GM19239 (cell line): ENCODE measurements around the gene PHC1.
"Not testable (repeated sequence)": the region's sequence is repeated elsewhere in the genome, so short reads cannot be mapped to it uniquely, and the experiment has no call there.

Experiments used
- DNase-seq: peaks from one replicate; pipeline ENCODE4 v3.0.0; 2011; ENCODE audit warnings: low spot score; ENCODE audit not compliant: insufficient read length
- FAIRE-seq: peaks from 2 replicates; lab custom pipeline; 2011; peaks lifted over from hg19 to GRCh38; lab: Jason Lieb, UNC

Gene PHC1

DNA sequence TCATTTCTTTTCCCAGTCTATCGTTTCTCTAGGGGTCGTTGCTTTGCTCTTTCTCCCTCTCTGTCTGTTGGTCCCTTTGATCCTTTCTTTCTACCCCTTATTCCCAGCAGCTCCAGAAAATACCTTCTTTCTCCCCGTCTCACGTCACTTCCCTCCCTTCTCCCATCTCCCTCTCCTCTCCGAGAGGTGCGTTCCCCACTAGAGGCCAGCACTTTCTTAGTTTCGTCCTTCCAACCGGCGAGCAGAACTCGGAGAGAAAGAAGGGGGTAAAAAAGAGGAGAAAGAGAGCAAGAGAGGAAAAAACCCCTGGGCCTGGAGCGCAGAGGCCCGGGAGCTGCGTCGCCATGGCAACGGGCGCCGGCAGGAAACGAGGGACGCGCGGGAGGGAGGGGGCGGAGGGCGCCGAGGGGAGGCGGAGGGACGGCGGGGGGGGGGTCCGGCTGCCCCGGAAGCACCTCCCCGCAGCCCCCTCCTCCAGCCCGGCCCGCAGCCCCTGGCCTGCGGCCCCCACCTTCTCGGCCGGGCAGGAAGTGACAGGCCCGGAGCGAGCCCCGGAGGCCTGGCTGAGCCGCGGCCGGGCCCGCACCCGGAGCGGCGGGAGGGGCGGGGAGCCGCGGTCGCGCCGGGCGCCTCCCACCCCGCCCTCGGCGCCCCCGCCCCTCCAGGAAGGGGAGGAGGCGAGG, at the start of gene PHC1:
Gene PHC1 (plus strand): TSS at position 477 of the 683 bp plus-strand sequence. CDS start 3,169 bp downstream, outside the sequence.
- peak; percentile 86 for FAIRE-seq

DNA sequence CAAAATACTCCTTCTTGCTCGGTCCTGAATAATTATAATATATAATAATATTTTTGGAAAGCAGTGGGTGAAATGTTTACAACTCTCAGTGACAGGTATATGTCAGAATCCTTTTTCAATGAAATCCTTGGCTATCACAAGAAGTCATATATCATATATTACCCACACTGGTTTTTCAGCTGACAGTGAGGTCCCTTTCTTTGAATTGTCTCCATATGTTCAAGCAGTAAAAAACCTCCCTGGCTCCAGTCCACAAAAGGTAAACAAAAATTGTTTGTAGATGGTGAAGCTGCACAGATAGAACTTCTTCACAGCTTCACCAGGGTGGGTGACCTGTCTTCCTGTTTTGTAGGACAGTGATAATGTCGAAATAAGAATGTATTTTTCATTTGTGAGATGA, 47.9 kb upstream of the PHC1 start:
- no peak for DNase-seq
- FAIRE-seq = no peak

More for the DNA sequence above, at the start of gene PHC1:
- DNase-seq = peak; percentile 65

DNA sequence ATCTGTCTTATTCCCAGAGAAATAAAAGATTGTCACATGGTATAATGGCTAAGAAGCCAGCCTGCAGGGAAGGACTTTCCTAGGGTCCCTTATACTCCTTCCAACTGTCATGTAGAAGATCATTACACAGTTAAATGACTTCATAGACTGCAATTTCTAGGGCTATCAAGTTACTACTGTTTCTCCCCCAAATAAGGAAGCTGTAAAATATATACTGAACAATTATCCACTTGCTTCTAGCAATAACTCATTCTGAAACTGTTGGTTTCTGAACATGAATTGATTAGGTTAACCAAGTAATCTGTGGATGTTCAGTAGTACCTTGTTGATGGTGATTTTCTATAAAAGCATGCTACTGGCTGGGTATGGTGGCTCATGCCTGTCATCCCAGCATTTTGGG, 47.3 kb upstream of the PHC1 start:
- FAIRE-seq (no peak), DNase-seq (no peak)

DNA sequence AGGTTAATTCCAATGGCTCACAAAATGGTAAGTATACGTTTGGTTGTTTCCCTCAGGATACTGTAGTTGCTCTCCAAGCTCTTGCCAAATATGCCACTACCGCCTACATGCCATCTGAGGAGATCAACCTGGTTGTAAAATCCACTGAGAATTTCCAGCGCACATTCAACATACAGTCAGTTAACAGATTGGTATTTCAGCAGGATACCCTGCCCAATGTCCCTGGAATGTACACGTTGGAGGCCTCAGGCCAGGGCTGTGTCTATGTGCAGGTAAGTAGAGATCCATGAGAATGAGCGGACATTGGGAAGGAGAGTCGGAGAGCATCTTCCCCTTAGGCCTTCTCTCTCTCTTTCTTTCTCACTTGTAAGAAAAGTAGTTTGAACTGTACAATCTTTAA, 46.5 kb upstream of the PHC1 start:
- no peak for FAIRE-seq
- DNase-seq = no peak

DNA sequence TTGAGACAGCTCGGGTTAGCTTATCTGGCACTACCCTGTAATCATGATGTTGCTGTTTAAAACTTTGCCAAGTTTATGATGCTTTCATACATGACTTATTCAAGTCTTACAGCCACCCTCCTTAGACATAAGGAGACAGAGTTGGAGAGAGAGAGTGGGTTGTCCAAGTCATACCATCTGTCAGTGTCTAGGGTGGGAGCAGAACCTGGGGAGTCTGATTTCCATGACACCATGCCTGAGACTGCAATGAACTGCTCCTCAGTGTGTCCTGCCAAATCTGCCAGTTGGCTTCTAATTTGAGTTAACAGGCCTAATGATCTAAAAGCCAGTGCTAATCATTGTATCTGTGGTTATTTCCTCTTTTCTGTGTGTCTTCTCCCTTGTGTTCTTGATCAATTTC, 43.7 kb upstream of the PHC1 start:
- no peak for DNase-seq
- no peak for FAIRE-seq

DNA sequence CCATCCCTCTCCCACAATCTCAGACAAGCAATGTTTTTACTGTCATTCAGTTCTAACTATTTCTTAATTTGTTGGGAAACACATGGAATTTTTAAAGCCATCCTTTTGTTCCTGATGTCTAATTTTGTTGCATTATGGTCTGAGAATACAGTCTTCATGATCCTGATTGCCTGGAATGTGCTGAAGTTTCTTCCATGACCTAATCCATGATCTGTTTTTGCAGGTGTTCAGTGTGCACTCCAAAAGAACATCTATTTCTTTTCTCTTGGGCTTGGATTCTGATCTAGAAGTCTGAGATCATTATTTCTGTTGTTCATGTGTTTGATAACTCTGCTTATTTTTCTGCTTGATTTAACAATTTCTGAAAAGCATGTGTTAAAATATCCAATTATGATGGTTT, 43.2 kb upstream of the PHC1 start:
- no peak for FAIRE-seq
- no peak for DNase-seq

DNA sequence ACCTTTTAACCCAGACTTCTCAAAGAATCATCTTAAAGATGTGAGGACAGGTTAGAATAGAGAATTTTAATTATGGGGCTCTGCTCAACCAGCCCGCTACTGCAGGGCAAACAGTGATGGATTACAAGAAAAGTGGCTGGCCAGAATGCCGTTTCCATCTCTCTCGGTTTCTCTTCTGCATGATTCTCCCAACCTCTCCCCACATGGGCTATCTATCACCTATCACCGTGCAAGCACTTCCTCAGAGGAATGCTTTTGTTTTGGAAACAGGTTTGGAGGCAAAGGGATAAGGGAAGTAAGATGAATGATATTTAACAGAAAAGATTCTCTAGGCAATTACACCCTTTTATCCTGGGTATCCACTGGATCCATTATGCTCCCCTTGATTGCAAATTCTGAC, 37.4 kb upstream of the PHC1 start:
- FAIRE-seq = no peak
- DNase-seq = no peak

DNA sequence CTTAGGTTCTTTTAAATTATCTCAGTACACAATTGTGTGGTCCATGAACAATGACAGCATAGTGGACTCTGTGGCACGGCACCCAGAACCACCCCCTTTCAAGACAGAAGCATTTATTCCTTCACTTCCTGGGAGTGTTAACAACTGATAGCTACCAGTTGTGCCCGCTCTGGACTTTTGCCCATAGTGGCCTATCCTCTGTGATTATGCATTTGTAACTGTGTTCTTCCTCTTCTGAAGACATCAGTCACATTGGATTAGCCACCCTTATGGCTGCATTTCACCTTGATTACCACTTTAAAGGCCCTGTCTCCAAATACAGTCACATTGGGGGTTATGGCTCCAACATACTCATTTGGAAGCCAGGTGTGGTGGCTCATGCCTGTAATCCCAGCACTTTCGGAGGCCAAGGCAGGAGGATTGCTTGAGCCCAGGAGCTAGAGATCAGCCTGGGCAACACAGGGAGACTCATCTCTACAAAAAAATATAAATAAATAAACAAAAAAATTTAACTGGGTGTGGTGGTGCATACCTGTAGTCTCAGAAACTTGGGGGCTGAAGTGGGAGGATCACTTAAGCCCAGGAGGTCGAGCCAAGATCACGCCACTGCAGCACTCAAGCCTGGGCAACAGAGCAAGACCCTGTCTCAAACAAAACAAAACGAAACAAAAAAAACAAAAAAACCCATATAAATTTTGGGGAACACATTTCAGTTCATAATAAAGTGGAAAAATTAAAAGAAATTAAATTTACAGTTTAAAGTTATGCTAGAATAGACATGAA, 27.6 kb upstream of the PHC1 start:
- FAIRE-seq (no peak), DNase-seq (no peak)

DNA sequence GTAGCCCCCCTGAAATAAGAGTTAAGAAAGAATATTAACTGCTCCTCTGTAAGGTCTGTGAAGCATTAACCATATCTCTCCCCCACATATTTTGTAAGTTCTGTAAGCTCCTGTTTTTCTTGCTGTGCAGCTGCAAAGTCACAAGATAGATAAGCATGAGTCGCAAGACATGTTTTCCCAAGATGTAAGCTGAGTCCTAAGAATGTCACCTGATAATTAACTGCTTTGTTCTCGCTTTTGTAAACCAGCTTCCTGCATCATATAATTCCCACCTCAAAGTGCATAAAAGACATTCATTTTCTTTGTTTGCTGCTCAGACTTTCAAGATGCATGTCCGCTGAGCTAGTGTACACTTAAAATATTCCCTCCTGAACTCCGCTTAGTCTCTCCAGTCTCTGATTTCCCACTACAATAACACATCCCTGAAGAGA, 27.0 kb upstream of the PHC1 start:
- DNase-seq (no peak), FAIRE-seq (no peak)

DNA sequence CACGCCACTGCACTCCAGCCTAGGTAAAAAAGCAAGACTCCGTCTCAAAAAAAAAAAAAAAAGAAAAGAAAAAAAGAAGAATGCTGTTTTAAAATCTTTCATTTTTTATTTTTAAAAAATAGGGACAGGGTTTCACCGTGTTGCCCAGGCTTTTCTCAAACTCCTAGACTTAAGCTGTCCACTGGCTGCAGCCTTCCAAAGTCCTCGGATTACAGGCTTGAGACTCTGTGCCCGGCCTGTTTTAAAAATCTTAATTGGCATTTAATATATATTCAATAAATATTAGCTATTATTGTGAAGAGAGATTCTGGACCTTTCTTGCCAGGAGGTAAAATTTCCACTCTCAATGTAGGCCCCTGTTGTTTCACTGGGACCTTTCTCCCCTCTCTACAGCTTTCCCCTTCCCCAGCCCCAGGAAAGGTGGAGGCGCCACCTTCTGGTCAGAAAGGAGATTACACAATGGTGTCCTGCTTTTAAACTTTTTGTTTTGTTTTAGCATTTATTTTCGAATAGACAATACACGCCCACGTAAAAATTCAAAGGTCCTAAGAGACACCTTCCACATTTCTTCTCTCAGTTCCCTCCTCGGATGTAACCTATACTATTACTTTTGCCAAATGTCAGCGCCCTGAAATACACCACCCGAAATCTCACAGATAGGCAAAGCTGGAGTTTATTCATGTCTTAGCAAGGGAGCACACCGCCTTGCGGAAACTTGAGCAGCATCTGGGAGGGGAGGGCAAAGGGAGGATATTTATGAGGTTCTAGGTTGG, 23.8 kb upstream of the PHC1 start:
- DNase-seq = peak; percentile 45
- FAIRE-seq = peak; percentile 82

DNA sequence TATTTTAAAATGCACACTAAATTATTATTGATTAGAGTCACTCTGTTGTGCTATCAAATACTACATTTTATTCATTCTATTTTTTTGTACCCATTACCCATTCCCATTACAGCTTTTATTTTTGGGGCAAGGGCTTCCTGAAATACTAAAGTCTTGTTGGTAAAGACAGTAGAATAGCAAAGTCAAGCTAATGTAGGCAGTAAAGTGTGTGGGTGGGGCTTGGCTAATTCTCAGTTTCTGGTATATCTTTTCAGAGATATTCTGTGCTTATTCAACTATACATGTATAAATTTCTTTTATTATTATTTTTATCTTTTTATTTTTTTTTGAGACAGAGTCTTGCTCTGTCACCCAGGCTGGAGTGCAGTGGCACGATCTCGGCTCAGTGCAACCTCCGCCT, 22.3 kb upstream of the PHC1 start:
- no peak for DNase-seq

DNA sequence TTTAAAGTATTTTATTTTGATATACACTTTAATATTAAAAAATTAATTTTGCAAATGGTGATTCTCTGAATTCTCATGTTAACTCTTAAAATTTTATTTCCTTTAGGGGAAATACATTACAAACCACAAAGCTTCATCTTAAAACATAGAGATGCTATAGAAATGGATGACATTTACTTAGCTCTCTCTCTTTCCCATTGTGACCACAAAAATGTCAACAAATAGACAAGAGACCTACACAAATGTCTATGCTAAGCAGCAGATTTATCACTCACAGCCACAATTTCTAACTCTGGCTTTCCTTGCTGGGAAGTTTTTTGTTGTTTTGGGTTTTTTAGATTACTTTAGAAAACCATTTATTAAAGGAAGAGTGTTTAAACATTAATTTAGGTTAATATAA, 19.9 kb upstream of the PHC1 start:
- FAIRE-seq = no peak

More for the DNA sequence above, 22.3 kb upstream of the PHC1 start:
- no peak for FAIRE-seq

DNA sequence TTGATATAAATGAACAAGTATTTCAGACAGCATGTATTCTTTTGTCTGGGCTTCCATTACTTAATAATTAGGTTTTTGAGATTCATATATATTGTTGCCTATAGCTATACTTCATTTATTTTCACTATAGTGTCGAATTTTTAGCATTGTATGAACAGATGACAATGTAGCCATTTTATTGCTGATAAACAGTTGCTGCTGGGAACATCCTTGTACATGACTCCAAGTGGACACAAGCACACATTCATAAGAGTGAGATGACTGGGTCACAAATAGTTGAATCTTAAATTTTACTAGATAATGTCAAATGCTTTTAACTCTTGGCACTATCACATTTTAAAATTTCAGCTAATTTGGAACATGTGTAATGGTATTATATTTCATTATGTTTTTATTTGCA, 19.3 kb upstream of the PHC1 start:
- FAIRE-seq = no peak
- no peak for DNase-seq

More for the DNA sequence above, 19.9 kb upstream of the PHC1 start:
- DNase-seq = no peak

DNA sequence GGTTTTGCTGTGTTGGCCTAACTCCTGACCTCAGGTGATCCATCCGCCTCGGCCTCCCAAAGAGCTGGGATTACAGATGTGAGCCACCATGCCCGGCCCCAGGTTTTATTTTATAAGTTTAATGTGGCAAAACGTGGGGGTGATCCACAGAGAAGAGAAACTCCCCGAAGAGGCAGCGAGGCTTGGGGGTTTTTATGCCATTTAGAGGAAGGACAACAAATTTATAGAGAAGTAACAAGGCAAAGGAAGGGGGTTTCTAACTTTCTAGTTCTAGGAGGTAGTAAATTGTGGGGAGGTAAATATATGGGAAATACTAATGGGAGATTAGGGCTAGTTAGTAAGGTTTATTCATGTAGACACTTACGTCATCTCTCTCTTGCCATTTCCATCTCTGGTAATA, 17.2 kb upstream of the PHC1 start:
- FAIRE-seq (no peak), DNase-seq (no peak)

DNA sequence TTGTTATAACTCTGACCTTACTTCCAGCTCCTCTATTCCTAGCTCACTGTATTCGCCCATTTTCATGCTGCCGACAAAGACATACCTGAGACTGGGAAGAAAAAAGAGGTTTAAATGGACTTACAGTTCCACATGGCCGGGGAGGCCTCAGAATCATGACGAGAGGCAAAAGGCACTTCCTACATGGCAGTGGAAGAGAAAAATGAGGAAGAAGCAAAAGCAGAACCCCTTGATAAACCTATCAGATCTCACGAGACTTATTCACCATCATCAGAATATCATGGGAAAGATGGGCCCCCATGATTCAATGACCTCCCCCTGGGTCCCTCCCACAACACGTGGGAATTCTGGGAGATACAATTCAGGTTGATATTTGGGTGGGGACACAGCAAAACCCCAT, 14.5 kb upstream of the PHC1 start:
- no peak for DNase-seq
- FAIRE-seq = no peak

DNA sequence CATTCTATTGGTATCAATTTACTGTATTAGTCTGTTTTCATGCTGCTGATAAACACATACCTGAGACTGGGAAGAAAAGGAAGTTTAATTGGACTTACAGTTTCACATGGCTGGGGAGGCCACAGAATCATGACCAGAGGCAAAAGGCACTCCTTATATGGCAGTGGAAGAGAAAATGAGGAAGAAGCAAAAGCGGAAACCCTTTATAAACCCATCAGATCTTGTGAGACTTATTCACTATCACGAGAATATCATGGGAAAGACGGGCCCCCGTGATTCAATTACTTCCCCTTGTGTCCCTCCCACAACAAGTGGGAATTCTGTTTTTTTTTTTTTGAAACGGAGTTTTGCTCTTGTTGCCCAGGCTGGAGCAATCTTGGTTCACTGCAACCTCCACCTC, 11.6 kb upstream of the PHC1 start:
- FAIRE-seq, DNase-seq: not testable (repeated sequence)

DNA sequence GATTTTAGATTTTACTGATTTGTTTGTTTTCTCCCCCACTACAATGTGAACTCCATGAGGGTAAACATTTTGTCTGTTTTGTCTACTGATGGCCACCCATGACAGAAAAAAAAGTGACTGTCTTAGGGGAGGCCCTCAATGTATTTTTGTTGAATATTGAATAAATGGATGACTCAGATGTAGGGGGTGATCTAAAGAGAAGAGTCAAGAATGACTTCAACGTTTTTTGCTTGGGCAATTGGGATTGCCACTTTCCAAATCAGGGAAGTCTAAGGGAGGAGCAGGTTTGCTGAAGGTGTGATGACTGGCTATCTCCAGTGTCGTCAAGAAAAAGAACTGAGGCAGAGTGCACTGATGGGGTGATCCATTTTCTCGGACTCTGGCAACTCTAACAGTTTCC, 10.7 kb upstream of the PHC1 start:
- DNase-seq (no peak), FAIRE-seq (no peak)

DNA sequence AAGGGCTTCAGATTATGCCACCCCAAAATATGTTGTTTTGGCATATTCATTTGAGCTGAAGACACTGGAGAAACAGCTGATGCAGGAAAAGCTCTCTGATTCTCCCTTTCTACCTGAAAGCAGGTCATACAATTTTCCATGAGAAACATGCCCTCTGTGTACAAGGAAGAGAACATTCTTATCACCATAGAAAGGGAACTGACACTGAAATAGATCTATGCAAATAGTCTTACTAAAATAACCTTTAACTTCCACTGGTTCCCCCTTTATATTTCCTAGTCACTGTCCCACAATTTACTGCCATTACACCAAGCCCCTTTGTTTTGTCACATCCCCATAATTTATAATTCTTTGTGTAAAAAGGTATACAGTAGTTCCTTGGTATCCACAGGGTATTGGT, 9.6 kb upstream of the PHC1 start:
- FAIRE-seq (no peak), DNase-seq (no peak)

DNA sequence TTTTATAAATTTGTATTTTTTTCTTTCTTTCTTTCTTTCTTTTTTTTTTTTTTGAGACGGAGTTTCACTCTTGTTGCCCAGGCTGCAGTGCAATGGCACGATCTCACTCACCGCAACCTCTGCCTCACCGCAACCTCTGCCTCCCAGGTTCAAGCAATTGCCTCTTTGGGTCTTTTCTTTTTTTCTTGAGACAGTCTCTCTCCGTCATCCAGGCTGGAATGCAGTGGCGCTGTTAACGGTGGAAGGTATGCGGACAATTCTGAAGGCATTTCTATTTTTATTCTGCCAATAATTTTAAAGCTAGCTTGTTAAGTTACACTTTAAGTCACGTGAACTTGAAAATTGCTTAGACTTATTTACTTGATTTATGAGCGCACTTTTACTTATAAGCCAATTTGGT, 8.8 kb upstream of the PHC1 start:
- FAIRE-seq (no peak), DNase-seq (no peak)

DNA sequence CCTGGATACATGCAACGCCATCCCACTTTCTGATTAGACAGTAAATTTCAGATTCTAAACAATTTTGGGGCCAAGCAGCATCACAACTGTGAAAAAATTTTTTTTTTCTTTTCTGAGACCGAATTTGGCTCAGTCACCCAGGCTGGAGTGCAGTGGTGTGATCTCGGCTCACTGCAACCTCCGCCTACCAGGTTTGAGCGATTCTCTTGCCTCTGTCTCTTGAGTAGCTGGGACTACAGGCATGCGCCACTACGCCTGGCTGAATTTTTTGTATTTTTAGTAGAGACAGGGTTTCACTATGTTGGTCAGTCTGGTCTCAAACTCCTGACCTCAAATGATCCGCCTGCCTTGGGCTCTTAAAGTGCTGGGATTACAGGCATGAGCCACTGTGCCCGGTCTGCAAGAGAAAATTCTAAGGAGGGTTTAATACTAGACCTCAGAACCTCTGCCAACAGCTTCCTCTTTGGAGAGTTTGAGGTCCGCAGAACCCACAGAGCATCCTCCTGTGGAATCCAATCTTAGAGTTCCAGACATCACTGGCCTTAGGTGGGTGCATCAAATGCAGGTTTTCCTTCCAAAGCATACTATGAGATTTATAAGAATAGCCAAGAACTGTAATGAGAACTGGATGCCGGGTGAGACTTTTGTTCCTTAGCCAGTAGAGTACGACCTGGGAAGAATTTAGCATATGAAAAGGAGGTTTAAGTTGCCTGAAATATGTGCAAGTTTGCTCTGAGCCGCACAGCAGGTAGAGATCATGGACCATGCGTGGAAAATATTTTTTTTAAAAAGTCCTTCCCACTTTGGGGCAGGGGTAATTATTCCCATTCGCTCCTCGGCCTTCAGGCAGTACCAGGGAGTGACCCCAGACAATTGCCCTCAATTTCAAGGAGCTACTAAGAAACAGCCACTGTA, 7.8 kb upstream of the PHC1 start:
- DNase-seq = no peak

More for the DNA sequence above, 7.8 kb upstream of the PHC1 start:
- FAIRE-seq = no peak
